ENCODE measurements around the gene JOSD2. TPM values are rescaled to one million over a fixed set of nuclear protein-coding genes. Genes with fewer than 3 reads are reported as not detected.

The JOSD2 gene
- total RNA-seq, 4 donors from 2014 or later = 1.8 to 22.8 (median 5.5) TPM

GRCh38 chr19:50550594-50550966, 39.6 kb upstream of the JOSD2 start:
- H3K4me3 ChIP-seq = peak overlapping the region; percentile 14 to 15
- H3K27me3 ChIP-seq = no peaks in the 10 kb centered on the region
- TF ChIP-seq POLR2A (IDR thresholded peaks at IDR 0.05) = no peak
- TF ChIP-seq, protein P1, sequence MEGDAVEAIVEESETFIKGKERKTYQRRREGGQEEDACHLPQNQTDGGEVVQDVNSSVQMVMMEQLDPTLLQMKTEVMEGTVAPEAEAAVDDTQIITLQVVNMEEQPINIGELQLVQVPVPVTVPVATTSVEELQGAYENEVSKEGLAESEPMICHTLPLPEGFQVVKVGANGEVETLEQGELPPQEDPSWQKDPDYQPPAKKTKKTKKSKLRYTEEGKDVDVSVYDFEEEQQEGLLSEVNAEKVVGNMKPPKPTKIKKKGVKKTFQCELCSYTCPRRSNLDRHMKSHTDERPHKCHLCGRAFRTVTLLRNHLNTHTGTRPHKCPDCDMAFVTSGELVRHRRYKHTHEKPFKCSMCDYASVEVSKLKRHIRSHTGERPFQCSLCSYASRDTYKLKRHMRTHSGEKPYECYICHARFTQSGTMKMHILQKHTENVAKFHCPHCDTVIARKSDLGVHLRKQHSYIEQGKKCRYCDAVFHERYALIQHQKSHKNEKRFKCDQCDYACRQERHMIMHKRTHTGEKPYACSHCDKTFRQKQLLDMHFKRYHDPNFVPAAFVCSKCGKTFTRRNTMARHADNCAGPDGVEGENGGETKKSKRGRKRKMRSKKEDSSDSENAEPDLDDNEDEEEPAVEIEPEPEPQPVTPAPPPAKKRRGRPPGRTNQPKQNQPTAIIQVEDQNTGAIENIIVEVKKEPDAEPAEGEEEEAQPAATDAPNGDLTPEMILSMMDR (IDR thresholded peaks at IDR 0.05) = no peak
- no peak for DNase-seq
- H3K36me3 ChIP-seq = no peaks in the 10 kb centered on the region
- H3K9me3 ChIP-seq = no peaks in the 10 kb centered on the region
- H3K27ac ChIP-seq = peak overlapping the region in 1 of 2 donors; percentile 52
- H3K4me1 ChIP-seq = no peaks in the 10 kb centered on the region
- intact Hi-C loops (cut with DNase I; ENCODE audit: low total_unique reads) = no loop called here

DNA sequence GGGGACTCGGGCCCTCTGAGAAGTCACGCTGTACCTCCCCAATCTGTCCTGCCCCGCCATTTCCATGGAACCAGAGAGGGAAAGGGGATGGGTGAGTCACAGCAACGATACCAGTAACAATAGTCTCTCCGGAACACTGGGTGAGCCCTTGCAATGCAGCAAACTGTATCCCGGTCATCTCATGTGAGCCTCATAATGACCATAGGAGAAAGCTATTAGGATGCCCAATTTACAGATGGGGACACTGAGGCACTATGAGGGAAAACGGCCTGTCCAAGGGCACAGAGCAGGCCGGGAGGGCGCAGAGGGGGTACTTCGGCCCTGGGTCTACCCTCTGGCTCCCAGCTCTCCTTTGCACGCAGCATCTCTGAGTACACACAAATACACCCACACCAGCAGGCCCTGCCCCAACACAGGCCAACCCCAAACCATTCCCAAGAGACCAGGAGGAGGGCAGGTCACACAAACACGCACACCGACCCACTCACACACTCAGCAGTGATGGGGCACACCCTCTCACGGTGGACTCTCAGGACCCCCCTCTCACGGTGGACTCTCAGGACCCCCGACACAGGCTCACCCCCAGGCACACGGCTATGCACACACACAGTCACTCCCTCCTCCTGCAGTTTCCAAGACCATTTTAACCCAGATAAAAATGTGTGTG, 39.1 kb upstream of the JOSD2 start:
- DNase-seq = no peak
- no peaks in the 10 kb centered on the region for H3K9me3 ChIP-seq
- TF ChIP-seq, protein P1 (IDR thresholded peaks at IDR 0.05) = no peak
- no peak for TF ChIP-seq POLR2A (IDR thresholded peaks at IDR 0.05)
- H3K4me3 ChIP-seq = no peak overlapping the region
- H3K36me3 ChIP-seq = no peaks in the 10 kb centered on the region
- intact Hi-C loops (cut with DNase I; ENCODE audit: low total_unique reads) = no loop called here
- H3K27ac ChIP-seq = no peak overlapping the region
- H3K27me3 ChIP-seq = no peaks in the 10 kb centered on the region
- no peaks in the 10 kb centered on the region for H3K4me1 ChIP-seq

GRCh38 chr19:50549059-50549926, 38.3 kb upstream of the JOSD2 start:
- no peaks in the 10 kb centered on the region for H3K27me3 ChIP-seq
- no peaks in the 10 kb centered on the region for H3K4me1 ChIP-seq
- DNase-seq = no peak
- no peak overlapping the region for H3K4me3 ChIP-seq
- TF ChIP-seq POLR2A (IDR thresholded peaks at IDR 0.05) = no peak
- TF ChIP-seq, protein P1 (IDR thresholded peaks at IDR 0.05) = no peak
- intact Hi-C loops (cut with DNase I; ENCODE audit: low total_unique reads) = no loop called here
- no peak overlapping the region for H3K27ac ChIP-seq
- H3K9me3 ChIP-seq = no peaks in the 10 kb centered on the region
- H3K36me3 ChIP-seq = no peaks in the 10 kb centered on the region

- H3K27me3 ChIP-seq = no peaks in the 10 kb centered on the region
- H3K9me3 ChIP-seq = no peaks in the 10 kb centered on the region
- H3K4me1 ChIP-seq = no peaks in the 10 kb centered on the region
- no peaks in the 10 kb centered on the region for H3K36me3 ChIP-seq
- intact Hi-C loops (cut with DNase I; ENCODE audit: low total_unique reads) = no loop called here
- H3K27ac ChIP-seq = no peak overlapping the region
- no peak for DNase-seq
- no peak for TF ChIP-seq POLR2A (IDR thresholded peaks at IDR 0.05)
- TF ChIP-seq, protein P1 (IDR thresholded peaks at IDR 0.05) = no peak
- H3K4me3 ChIP-seq = no peak overlapping the region
Measured at GRCh38 chr19:50548191-50549058, 37.4 kb upstream of the JOSD2 start.
